NCI-H2107 treated with DMSO at 0.1 percent for 48 hours (cell line): Measurements from ENCODE around the gene TMEM236.

Experiments
- DNase-seq: peaks from one replicate; lab custom pipeline; 2025; ENCODE audit not compliant: unreplicated experiment; lab: John Stamatoyannopoulos, UW

The TMEM236 gene

GRCh38 chr10:17787087-17787961, 35.3 kb downstream of the TMEM236 start:
- DNase-seq, result no peak

GRCh38 chr10:17788646-17789045, 36.6 kb downstream of the TMEM236 start:
- no peak for DNase-seq

- no peak for DNase-seq
Measured at GRCh38 chr10:17789396-17789795, 37.4 kb downstream of the TMEM236 start.

- no peak for DNase-seq
Measured at GRCh38 chr10:17790651-17791050, 38.6 kb downstream of the TMEM236 start.

GRCh38 chr10:17792991-17793390, 41.0 kb downstream of the TMEM236 start:
- no peak for DNase-seq

- DNase-seq, result no peak
Measured at GRCh38 chr10:17793823-17794644, 42.0 kb downstream of the TMEM236 start.

GRCh38 chr10:17795083-17795482, 43.1 kb downstream of the TMEM236 start:
- no peak for DNase-seq

GRCh38 chr10:17795813-17796594, 44.0 kb downstream of the TMEM236 start:
- DNase-seq, result no peak

DNA sequence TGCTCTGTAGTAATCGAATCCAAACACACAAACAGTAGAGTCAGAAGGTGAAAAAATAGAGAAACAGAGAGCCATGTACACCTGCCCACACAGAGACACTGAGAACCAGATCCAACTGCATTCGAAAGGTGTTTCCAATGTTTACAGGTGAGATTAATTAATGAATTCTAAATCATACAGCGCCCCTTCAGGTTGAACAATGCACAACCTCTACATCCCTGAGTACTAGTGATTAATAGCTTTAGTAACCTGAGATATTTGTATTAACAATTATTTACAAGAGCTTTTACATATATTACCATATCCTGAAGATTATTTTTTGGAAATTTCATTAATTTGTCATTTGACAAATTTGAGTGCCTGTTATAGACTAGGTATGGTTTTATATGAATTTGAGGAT, 49.5 kb downstream of the TMEM236 start:
- DNase-seq, result no peak

DNA sequence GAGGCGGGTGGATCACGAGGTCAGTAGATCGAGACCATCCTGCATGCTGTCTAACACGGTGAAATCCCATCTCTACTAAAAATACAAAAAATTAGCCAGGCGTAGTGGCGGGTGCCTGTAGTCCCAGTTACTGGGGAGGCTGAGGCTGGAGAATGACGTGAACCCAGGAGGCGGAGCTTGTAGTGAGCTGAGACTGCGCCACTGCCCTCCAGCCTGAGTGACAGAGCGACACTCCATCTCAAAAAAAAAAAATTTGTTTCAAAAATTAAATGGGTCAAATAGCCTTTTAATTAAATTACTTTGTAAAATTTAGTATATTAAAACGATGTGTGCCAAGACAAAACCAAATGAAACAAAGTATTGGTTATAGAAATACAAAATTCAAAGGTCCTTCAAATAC, 50.3 kb downstream of the TMEM236 start:
- no peak for DNase-seq

DNA sequence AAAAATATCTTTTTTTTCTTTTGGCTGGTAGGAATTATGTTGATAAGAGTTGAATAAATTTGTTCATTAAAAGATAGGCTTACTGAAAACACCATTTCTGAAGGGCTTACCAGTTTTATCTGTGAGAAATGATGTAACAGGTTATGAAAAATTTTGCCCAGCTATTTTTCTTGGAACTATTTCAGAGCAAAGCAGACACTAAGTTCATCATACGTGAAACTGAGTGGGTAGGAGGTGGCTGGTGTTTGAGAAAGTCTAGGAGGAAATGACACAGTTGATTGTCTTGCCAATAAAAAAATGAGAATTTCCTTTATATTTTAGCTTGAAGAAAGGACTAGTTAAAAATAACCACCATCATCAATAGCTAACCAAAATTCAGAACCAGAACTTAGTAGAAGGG, 51.0 kb downstream of the TMEM236 start:
- DNase-seq, result no peak

GRCh38 chr10:17805330-17805729, 53.3 kb downstream of the TMEM236 start:
- DNase-seq, result no peak

- no peak for DNase-seq
Measured at GRCh38 chr10:17805921-17806577, 54.0 kb downstream of the TMEM236 start.

GRCh38 chr10:17808971-17809841, 57.2 kb downstream of the TMEM236 start, which contains the start of gene MRC1:
TSS of gene MRC1 (plus strand) at chr10:17809348. CDS start at chr10:17809466, 118 bp downstream.
- no peak for DNase-seq

- no peak for DNase-seq
Measured at GRCh38 chr10:17811146-17811865, 59.3 kb downstream of the TMEM236 start.

- no peak for DNase-seq
Measured at GRCh38 chr10:17814973-17815372, 63.0 kb downstream of the TMEM236 start.

DNA sequence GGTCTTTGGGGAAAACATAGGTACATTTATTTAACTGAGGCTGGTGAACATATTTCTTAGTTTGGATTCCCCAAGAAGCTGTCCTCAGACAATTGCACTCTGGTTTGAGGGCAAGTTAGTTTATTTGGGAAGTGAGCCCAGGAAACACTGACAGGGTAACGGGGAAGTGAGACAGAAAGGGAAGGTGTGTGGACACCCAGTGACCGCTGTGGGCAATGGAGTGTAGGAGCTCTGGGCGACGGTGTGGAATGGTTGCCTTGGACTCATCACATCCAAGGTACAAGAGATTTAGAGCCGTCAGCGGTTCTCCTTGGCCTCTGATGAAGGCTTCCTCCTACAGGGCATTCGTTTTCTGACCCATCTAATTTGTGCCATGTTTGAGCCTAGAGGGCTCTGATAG, 64.2 kb downstream of the TMEM236 start:
- no peak for DNase-seq

DNA sequence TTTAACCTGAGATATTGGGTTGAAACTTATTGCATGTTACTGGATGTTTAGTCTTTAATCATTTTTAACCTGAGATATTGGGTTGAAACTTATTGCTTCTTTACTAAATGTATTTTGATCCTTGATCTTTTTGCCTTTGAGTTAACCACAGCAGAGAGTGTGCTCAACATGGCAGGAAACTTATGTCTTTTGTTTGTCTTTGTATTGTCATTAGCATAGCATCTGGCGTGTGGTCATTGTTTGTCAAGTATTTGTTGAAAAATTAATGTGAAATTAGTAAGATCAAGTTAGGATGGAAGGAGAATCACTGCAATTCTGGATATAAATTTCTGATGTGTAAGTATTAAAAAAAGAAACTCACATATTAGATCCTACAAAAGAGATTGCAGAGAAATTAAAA, 65.3 kb downstream of the TMEM236 start:
- no peak for DNase-seq

DNA sequence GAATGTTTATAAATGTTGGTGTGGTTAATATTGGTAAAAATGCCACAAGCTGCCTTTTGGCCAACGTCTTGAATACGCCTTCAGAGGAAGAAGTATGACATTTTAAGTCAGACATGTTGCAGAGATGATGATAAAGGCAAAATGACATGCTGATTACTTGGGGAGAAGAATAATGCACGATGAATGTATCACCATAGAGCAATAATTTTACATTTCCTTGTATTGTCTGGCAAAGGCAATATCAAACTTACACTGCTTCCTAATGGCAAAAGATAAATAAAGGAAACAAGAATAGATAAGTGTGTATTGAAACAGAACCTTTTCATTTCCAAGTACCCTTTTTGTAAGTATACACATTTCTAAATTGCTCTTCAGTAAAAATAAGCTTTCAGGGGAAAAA, 65.8 kb downstream of the TMEM236 start:
- no peak for DNase-seq
